GM19023 (cell line): Measurements from ENCODE around the gene BABAM2.
"Not testable (repeated sequence)": the region's sequence is repeated elsewhere in the genome, so short reads cannot be mapped to it uniquely, and the experiment has no call there.

Experiments
- ATAC-seq: cut with Tn5 transposase; IDR thresholded peaks from one replicate; pipeline ENCODE4 v1.9.1; 2021; ENCODE audit warnings: mild to moderate bottlenecking, moderate library complexity; ENCODE audit not compliant: unreplicated experiment

The BABAM2 gene

GRCh38 chr2:27890146-27890923, at the start of gene BABAM2, which contains the start of gene RBKS:
TSS of gene BABAM2 (plus strand) at chr2:27890729. CDS start at chr2:27894557, 3,828 bp downstream.
TSS of gene RBKS (minus strand) at chr2:27890387. CDS start at chr2:27890345, 42 bp downstream.
- peak; percentile 84 for ATAC-seq

DNA sequence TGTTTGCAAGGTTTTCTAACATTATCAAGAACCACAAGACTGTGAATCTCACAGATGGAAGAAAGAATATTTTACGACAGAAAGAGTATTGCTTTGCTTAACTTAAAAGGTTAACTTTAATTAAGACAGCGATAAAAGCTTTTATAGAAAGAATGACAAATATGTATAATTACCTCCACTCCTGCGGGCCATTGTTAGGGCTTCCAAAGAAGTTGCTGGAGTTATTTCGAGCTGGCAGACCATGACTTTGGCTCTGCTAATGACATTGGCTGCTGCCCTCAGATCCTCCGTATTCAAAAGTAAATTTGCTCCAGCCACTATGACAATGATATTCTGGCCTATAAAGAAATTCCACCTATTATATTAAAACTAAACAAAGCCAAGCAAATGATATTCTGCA, 47.6 kb upstream of the BABAM2 start:
- ATAC-seq = no peak

GRCh38 chr2:27843992-27844391, 46.5 kb upstream of the BABAM2 start:
- ATAC-seq = no peak

DNA sequence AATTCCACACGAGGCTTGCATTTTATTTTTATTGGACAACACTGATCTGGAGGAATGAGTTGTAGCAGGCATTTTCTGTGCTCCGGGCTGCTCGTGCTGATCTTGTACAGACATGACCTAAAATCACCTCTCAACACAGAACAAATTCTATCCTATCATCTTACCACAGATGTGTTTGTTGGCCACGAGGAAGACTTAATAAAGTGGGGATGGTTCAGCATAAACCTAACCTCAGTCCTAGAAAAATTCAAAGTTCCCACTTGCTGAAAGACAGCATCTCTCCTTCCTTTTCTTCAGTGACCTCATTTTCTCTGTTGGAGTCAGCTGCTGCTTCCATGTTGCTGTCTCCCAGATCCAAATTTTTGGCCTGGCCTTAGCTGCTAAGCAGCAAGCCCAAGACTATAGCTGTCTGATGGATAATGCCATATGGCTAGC, 45.7 kb upstream of the BABAM2 start:
- ATAC-seq = no peak

DNA sequence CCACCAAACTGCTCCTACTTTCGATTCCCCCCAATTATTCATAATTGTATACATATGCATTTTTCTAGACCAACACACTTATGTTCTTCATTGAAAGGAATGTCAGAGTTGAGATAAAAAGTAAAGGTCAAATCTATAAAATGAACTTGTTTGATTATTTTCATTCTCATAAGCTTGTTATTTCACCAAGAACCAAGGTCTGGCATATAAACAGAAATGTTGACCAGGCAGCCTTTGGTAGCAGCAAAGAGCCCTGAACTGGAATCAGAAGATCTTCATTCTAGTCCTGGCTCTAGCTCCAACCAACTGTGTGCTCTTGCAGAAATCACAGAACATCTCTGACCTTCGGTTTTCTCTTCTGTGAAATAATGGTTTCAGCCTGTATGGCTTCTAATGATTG, 43.2 kb upstream of the BABAM2 start:
- no peak for ATAC-seq

- ATAC-seq = no peak
These were observed 40.8 kb upstream of the BABAM2 start for GRCh38 chr2:27849558-27850205.

DNA sequence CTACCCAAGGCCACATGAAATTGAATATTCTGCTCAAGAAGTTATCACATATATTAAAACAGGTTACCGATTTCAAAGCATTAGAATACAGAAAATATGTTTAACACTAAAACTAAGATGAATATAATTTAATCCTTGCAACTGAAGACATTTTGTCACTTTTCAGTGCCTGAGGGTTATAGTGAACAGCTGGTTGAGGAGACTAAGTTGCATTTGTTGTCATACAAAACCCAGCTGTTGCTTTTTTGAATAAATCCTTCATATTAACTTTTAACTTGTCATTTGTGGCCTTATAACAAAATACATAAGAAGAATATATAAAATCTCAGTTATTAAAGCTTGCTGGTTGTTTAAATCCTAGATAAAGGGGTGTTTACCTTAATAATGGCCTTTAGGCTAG, 37.8 kb upstream of the BABAM2 start:
- no peak for ATAC-seq

GRCh38 chr2:27854229-27854862, 36.2 kb upstream of the BABAM2 start:
- ATAC-seq = no peak

DNA sequence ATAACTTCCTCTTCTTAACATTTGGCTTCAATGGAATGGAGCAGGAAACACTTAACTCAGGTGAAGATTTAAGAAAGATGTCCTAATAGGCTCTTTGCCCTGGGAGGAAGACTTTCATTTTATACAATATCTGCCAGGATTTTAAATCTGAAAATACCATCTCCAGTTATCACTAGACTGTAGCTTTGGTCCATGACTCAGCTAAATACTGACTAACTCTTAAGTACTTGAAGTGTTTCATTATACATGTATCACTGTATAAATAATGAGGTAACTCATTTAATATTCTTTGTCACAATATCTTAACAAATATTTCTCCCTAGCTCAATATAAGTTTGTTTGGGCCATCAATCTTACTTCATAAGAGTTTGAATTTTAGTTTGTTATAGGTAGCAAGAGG, 35.1 kb upstream of the BABAM2 start:
- no peak for ATAC-seq

GRCh38 chr2:27856386-27856785, 34.1 kb upstream of the BABAM2 start:
- ATAC-seq = no peak

- ATAC-seq = no peak
These were observed 33.6 kb upstream of the BABAM2 start for GRCh38 chr2:27856956-27857355.

- no peak for ATAC-seq
These were observed 32.9 kb upstream of the BABAM2 start for GRCh38 chr2:27857417-27858172.

DNA sequence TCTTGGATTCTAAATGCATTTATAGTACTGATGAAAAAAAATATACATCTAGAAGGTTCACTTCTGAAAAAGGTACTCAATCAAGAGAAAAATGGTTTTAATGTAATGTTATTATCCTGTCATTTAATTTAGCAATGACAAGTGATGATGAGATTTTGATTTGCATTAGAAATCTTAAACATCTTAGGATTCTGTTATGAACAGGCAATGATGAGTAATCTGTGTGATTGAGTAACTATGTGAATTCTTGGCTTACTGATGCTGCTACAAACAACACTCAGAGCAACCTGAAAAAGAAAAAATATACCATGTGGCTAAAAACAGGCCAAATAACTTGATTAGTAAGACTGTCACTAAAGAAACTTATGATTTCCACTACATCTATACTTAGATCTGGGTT, 30.4 kb upstream of the BABAM2 start:
- no peak for ATAC-seq

GRCh38 chr2:27863146-27863545, 27.4 kb upstream of the BABAM2 start:
- ATAC-seq = no peak

DNA sequence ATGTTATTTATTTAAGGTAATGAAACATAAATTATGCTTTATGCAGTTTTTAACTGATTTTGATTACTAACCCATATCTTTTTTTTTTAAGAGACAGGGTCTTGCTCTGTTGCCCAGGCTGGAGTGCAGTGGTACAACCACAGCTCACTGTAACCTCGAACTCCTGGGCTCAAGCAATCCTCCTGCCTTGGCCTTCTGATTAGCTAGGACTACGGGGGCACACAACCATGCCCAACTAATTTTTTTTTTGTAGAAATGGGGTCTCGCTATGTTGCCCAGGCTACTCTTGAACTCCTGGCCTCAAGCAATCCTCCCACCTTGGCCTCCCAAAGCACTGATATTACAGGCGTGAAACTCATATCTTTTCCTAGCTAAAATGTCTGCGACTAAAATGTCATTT, 26.6 kb upstream of the BABAM2 start:
- not testable (repeated sequence) for ATAC-seq

DNA sequence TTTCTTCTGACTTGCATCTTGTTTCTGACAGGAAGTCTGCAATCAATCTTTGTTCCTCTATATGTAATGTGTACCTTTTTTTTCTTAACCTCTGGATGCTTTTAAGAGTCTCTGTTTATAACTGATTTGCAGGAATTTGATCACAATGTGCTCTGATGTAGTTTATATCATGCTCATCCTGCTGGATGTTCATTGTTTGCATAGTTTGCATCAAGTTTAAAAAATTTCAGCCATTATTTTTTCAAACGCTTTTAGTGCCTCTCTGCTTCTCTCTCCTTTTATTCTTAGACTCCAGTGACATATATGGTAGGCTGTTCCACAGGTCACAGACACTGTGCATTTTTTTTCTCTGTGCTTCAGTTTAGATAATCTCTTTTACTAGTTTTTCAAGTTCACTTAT, 24.3 kb upstream of the BABAM2 start:
- no peak for ATAC-seq

DNA sequence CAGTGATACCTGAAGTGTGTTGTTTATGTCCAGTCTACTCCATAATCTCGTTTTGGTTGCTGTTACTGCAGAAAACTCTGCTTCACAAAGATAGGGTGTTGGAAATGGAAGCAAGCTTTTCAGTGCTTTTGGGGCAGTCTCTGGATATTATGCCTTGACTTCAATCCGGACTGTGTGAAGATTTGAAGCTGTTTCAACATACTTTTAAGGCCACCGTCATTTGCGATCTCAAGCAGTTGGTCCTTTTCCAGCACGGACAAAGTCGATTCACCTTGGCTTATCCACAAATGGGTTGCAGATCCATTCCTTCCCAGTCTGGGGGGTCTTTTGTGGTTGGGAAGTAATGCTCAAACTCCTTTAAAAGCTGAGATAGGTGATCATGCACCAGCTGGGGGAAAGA, 20.8 kb upstream of the BABAM2 start:
- ATAC-seq = no peak

- ATAC-seq = no peak
These were observed 19.8 kb upstream of the BABAM2 start for GRCh38 chr2:27870724-27871123.

- ATAC-seq = no peak
These were observed 18.7 kb upstream of the BABAM2 start for GRCh38 chr2:27871802-27872201.

DNA sequence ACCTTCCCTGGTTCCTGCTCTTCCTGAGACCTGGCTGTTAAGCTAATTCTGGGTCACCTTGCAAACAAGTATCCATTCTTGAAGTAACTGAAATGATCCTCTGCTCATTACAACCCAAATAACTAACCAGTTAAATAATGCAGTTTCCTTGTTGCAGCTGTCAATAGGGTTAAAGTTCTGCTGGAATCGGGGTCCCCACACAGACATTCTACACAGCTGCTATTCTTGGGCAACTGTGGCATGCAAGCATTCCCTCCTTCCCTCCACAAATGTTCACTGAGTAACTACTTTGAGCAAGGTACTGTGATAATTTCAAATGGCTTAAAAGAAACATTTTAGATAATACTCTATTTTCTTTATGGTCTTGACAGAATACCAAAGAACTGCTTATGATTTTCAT, 17.4 kb upstream of the BABAM2 start:
- ATAC-seq = no peak
